SJSA1 (cell line): ENCODE data around the gene TTC32. TPM values are rescaled to one million over a fixed set of nuclear protein-coding genes. Genes with fewer than 3 reads are reported as not detected.
A peak's percentile ranks its signal among the peaks of the same experiment; 100 is the strongest.

Experiments
- DNase-seq, 2 experiments: peaks; one replicate each; pipeline ENCODE4 v3.0.0-alpha.2; 2015 to 2020; ENCODE audit warnings: low spot score in 2 of 2, low read depth in 1 of 2
- H3K27ac ChIP-seq: fragments of 250-450 bp; sonication (Bioruptor Pico); 2 replicates; pipeline ENCODE4 v1.5.1; 2020; ENCODE audit warnings: mild to moderate bottlenecking, moderate library complexity
- H3K27me3 ChIP-seq: fragments of 250-450 bp; sonication (Bioruptor Pico); replicated peaks from 2 replicates; pipeline ENCODE4 v1.5.1; 2020; ENCODE audit warnings: mild to moderate bottlenecking, moderate library complexity
- H3K36me3 ChIP-seq: fragments of 250-450 bp; sonication (Bioruptor Pico); 2 replicates; pipeline ENCODE4 v1.5.1; 2020; ENCODE audit warnings: mild to moderate bottlenecking
- H3K4me1 ChIP-seq: fragments of 250-450 bp; sonication (Bioruptor Pico); replicated peaks from 2 replicates; pipeline ENCODE4 v1.6.1; 2021; ENCODE audit warnings: mild to moderate bottlenecking
- H3K4me3 ChIP-seq: fragments of 250-450 bp; sonication (Bioruptor Pico); 2 replicates; pipeline ENCODE4 v1.5.1; 2020; ENCODE audit warnings: mild to moderate bottlenecking
- H3K9me3 ChIP-seq: fragments of 250-450 bp; sonication (Bioruptor Pico); replicated peaks from 2 replicates; pipeline ENCODE4 v1.5.1; 2020; ENCODE audit warnings: mild to moderate bottlenecking
- total RNA-seq: library from RNA; depleted of rRNA; stranded (reverse); fragments of >200 nt; shearing (Covaris generic); gene quantifications from 2 replicates; pipeline ENCODE4 v1.2.3, GENCODE V29; 2014; rRNA removed

TTC32 gene
- total RNA-seq, 1 experiment from 2014 or later, result 5.8 TPM

DNA sequence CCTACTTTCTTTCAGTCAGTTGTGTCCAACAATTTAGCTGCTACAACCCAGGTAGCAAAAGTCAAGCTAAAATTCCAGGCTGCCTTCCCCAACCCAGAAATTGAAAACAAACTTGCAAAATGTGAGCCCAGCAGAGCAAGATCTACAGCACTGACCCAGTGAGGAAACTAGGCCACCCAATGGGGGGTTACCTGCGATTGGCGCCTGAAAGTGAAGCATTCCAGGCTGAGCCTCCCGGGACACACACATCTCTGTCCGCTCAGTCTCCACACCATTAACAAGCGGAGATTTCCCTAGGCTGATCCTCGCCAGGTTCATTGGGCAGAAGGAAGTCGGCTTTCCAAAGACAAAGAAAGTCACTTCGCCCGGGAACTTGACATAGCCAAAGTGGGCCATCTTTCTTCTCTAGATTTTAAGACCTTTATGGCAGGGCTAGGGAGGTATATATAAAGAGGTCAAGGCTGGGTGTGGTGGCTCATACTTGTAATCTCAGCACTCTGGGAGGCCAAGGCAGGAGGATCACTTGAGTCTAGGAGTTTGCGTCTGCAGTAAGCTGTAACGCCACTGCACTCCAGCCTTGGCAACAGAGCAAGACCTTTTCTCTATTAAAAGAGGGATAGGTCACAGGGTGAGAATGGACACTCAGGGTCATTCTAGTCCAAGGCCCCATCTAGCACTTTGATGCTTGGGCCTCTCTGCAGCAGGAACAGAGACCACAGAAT lies 53.6 kb downstream of the TTC32 start:
- Histone ChIP-seq H3K27ac (no peak overlapping the region), H3K4me1 (0 out of 2 replicates have a peak, but pooled peaks cover 3% of the 10 kb centered on the region), H3K27me3 (no peaks in the 10 kb centered on the region), H3K36me3 (no peaks in the 10 kb centered on the region), H3K4me3 (no peak overlapping the region), H3K9me3 (no peaks in the 10 kb centered on the region)
- DNase-seq, result peak in 1 of 2 experiments; percentile 21

DNA sequence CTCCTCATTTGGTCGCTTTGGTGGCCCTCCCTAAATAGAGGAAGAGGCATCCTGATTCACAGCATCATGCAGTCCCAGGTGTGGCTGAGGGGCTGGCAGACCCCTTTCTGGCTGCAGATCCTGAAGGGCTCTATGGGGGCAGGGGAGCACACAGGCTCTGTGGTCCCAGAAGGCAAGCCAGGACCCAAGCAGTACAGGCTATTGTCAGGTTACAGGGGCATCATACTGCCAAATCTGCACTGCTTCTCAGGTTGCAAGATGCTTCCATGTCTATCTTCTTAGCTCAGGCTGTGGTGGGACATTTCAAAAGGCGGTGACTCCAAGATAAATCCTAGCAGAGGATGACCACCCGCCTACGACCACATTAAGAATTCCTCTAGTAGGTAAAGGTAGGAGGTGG lies 54.3 kb downstream of the TTC32 start:
- Histone ChIP-seq H3K36me3 (no peaks in the 10 kb centered on the region), H3K27ac (no peak overlapping the region), H3K4me1 (0 out of 2 replicates have a peak, but pooled peaks cover 3% of the 10 kb centered on the region), H3K27me3 (no peaks in the 10 kb centered on the region), H3K9me3 (no peaks in the 10 kb centered on the region), H3K4me3 (no peak overlapping the region)
- DNase-seq, result peak in 1 of 2 experiments; percentile 16

Other genes starting within 250 kb of the TTC32 start
- gene WDR35, start 88.1 kb upstream of the TTC32 start, total RNA-seq, result 7.9 and 9.4 TPM in 2 replicates
- 2.9 and 4.3 TPM in 2 replicates for gene MATN3, start 110.7 kb upstream of the TTC32 start, total RNA-seq
- gene LAPTM4A, start 149.6 kb upstream of the TTC32 start, total RNA-seq, result 161 and 214 TPM in 2 replicates